Cardiac septum (tissue), 1 donor: Measurements from ENCODE around the gene SIRPA. TPM values are rescaled to one million over a fixed set of nuclear protein-coding genes. Genes with fewer than 3 reads are reported as not detected.
A peak's percentile ranks its signal among the peaks of the same experiment; 100 is the strongest.

Experiments
- DNase-seq: peaks from one replicate; pipeline ENCODE4 v3.0.0-alpha.2; 2020; ENCODE audit warnings: low spot score
- intact Hi-C: fragments of 100-400 bp; cut with DNase I; formaldehyde crosslinking; loops from one replicate; pipeline ENCODE4 v1.14.0; 2022
- total RNA-seq: library from RNA; stranded (reverse); fragmentation: NEBNext Ultra II Directional; extraction: Animal tissue kit (Norgen Biotek cat#: 25700); gene quantifications from one replicate; pipeline ENCODE4 v1.2.1, GENCODE V29; 2021
- donor health status: DM: no; HTN: no; CAD: no.

The SIRPA gene
- total RNA-seq, 1 donor from 2014 or later = 45.8 TPM

DNA sequence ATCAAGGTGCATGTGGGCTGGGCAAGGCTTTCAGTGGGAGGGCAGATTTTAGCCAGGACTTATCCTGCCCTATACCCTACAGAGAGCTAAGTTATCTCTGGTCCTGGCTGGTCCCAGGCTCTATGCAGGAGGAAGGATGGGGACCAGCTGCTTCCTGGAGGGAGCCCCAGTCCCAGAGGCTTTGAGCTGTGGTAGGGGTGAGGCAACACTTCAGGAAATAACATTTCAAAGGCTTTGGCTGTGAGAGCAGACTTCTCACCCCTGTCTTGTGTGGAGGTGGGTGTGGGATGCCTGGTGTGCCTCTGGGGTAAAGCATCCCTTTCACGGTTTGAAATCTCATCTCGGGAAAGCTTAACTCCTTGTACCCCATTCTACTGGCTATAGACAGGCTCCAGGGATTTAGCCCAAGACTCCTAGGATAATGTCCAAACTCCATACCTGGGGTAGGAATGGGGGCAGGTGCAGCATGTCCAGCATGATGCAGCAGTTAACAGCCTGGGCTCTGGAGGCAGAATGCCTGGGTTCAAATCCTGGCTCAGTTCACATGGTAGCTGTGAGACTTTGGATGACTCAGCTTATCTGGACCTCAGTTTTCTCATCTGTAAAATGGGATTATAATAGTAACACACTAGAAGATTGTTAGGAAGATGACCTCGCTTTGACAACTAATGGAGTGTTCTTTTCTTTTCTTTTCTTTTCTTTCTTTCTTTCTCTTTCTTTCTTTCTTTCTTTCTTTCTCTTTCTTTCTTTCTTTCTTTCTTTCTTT is 27.5 kb upstream of the SIRPA start:
- DNase-seq = no peak
- intact Hi-C loops = no loop called here

DNA sequence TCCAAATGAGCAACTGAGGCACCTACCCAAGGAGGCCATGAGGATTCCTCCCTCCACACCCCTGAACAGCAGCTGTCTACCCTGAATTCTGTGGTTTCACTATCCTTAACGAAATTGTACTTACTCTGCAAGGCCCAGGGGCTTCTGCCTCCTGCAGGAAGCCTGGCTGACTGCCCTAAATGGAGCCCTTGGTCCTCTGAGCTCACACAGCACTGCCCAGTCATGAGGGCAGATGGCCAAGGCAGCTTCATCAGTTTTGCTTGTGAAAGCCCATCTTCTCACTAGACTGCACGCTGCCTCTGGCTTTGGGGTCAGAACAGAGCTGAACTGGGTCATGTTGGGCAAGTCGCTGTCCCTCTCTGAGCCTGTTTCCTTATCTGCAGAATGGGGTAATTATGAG is 26.4 kb upstream of the SIRPA start:
- DNase-seq = no peak
- intact Hi-C loops = no loop called here

DNA sequence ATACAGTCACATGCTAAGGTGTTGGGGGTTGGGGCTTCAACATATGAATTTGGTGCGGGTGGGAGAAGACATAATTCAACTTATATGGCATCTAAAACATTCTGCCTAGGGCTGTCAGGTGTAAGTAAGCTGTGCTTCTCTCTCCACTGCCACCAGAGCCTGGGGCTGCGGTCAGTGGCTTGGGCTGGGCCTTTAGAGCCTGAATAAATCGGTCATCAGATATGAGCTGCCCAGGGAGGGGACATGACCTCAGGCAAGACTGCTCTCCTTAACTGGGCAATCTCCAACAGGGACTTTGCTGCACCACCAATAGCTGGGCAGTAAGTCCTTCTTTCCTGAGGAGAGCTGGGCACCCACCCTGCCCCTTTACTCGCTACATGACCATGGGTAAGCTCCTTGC is 24.9 kb upstream of the SIRPA start:
- no peak for DNase-seq
- intact Hi-C loops = no loop called here

DNA sequence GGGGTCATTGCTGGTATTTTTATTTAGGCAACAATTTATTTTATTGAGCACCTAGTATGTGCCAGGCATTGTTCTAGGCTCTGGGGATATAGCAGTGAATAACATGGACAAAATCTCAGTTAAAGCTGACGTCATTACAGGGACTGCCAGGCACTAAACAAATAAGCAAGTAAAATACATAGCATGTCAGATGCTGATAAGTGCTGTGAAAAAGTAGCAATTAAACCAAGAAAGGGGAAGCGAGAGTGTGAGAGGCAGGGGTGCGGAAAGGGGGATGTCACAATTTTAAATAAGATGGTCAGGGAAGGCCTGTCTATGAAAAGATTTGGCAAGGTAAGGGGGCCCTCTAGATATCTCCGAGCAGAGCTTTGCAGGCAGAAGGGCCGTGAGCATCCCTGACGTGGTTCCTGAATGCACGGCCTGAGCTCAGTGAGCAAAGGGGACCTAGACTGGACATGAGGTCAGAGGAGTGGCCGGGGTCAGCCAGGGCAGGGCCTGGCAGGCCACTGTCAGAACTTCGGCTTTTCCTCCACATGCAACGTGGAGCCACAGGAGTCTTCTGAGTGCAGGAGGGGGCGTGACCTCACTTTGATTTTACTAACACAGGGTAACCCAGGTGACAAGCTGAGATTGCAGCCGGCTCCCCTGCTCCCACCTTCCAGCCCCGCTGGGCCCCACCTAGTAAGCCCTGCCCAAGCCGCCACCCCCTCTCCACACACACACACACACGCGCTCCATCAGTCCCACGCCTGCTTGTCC is 24.2 kb upstream of the SIRPA start:
- DNase-seq = no peak
- intact Hi-C loops = no loop called here

DNA sequence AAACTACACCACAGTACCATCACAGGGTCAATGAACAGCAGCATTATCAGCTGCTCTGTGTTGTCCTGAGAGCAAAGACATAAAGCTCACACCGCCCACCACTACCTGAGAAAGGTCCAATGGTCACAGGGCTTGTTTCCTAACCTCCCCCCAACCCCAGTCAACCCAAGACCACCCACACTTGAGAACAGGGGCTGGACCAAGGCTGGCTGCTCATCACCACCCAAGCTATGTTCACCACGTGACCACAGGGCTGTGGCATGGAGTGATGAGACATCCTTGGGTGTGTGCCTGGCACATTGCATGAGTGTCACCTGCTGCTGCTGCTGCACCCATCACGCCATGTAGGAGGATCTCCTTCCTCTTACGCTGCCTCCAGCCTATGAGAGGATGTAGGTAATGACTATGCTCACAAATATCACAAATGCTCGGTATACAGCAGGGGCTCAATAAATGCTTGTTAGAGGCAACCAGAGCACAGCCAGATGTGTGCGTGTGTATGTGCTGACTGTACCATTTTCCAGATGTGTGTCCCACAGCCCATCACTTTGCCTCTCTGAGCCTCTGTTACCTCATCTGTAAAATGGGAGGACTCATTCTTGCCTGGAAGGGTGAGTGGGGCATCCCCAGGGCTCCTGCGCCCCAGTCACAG is 23.3 kb upstream of the SIRPA start:
- intact Hi-C loops = no loop called here
- no peak for DNase-seq

DNA sequence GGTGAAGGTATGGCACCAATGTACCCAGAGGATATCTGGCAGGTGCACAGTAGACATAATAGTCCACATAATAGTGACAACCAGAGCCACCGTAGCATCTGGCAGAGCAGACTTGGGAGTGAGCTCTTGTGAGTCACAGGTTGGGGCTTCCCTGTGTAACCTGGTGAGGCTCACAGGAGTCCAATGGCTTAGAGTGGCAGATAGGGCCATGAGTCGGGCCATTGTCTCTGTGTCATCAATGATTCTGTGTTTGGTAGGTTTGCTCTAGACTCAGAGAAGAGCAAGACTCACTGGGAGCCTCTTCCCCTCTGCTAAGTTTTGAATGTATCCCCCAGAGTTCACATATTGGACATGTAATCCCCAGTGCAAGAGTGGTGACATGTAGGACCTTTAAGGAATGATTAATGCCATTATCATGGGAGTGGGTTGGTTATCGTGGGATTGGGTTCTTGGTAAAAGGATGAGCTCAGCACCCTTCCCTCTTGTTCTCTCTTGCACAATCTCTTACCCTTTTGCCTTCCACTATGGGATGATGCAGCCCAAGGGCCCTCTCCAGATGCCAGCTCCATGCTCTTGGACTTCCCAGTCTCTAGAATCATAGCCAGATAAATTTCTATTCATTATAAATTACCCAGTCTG is 22.6 kb upstream of the SIRPA start:
- no peak for DNase-seq
- intact Hi-C loops = no loop called here

DNA sequence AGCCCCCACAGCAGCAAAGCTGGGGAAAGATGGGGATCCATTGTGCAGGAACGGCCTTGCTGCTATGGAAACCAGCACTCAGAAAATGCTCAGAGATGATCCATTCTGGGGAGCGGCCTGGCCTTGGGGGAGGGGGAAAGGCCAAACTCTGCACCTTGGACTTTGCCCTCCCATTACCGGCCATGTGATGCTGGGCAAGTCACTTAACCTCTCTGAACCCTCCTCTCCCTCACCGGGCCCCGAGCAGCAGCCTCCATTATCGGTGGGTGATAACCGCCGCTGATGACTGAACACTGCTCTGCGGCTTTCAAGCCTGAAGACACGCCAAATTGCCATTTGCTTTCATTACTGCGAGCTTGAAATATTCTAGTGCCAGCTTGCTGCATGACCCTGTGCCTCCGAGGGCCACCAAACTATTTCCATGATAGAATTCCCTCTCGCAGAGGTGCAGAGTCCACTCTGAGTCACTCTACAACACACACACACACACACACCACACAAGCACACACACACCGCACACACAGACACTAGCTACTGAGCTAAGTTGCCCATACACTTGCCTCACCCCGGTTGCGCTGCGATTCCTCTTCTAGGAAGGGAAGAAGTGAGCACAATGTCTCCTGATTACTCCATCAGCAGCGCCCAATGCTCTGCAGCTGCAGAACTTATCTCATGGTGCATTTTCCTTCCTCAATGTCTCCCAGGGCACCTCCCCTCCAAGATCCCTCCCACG is 20.6 kb upstream of the SIRPA start:
- DNase-seq = peak; percentile 87
- intact Hi-C loops = no loop called here

DNA sequence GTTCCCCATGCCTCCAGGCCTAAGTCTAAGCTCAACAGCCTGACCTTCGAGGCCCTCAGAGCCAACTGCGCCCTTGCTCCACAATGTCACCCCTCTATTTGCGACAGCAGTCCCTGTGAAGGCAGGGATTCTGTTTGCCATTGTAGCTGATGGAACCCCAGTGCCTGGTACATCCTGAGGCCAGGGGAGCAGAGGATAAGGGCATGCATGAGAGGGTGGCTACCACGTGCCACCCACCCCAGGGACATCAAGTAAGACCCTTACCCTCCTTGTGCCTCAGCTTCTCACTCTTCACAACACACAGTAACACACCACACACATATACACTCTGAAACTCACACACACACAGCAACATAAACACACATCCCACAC is 20.0 kb upstream of the SIRPA start:
- intact Hi-C loops = no loop called here
- DNase-seq = no peak

DNA sequence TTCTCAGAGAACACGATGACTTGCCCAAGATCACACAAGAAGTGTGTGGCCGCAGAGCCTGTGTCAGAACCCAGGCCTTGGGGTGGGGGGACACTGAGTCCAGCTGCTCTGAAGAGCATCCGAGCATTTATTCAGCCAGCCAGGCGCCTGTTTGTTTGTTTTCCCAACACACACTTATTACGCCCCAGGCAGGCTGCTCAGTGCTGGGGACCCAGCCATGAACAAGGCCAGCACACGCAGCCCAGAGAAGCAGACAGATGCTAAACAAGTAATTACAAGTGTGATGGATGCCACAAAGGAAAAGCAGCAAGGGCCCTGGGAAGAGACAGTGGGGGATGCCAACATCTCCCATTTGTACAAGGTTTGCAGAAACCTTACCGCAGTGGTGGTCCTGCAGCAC is 19.4 kb upstream of the SIRPA start:
- DNase-seq = no peak
- intact Hi-C loops = no loop called here

DNA sequence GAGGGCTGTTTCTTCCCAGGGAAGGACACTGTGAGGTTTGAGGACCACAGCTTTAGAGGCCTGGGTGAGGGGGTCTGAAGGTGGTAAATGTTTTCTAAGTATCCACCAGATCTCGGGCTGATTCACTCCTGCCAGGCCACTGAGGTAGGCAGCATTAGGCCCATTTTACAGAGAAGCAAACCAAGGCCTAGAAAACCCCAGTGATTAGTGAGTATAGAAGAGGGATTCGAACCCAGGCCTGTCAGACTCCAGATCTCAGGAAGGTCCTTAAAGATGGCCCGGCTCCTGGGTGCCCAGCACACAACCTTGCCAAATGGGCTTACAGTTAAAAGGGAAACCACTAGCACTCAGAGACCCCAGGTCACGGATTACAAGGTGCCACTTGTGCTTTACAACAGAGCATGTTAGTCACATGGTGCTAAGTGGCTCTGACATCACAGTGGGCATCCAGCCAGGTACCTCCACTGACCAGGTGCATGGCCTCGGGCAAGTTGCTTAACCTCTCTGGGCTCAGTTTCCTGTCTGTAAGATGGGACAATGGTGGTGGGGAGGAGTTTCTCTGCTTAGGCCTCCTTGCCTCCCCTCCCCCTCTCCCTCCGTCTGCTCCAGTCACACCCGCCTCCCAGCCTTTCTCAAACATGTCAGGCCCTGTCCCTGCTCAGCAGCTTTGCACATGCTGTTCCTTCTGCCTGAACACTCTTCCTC is 18.8 kb upstream of the SIRPA start:
- intact Hi-C loops = no loop called here
- DNase-seq = no peak

DNA sequence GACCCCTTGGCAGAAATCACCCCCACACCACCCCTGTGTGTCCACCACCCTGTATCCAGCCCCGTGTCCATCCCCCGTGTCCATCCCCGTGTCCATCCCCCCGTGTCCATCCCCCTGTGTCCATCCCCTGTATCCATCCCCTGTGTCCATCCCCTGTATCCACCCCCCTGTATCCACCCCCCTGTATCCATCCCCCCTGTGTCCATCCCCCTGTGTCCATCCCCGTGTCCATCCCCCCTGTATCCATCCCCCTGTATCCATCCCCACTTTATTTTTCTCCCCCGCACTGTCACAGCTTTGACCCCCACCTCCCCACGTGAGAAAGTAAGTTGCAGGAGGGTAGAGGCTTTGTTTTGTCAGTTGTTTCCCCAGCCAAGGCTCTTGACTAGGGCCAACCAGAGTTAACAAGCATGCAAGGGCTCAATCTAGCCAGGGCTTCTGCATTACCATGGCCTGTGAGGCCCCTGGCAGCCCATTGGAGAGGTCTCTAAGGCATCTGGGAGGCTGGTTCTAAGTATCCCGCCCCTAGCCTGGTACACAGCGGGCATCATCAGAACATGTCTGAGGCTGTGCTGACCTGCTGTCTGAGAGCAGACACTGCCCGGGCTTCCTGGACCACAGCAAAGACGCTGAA is 18.1 kb upstream of the SIRPA start:
- intact Hi-C loops = no loop called here
- no peak for DNase-seq

DNA sequence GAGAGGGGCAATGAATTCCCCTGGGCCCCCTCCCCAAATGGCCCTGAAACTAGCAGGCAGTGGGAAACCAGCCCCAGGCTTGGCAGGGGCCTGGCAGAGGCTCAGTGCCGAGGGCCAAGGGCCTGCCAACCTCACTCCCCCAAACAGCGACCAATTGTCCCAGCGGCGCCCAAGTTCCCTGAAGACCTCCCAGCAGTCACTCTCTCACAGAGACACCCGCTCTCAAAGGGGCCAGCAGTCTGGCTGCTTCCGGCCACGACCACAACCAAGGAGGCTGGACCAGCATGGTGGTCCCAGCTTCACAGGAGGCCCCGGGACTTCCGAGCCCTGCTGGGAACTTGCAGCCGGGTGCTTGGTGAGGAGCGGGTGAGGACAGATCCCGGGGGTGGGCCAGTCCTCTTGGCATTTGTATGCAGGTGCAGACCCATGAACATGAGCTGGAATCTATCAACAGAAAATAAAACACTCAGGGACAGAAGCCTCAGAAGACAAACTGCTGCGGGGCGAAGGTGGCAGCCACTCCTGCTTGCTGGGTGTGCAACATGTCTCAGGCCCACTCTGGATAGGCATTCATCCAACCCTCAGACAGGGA is 17.5 kb upstream of the SIRPA start:
- intact Hi-C loops = no loop called here
- DNase-seq = no peak

DNA sequence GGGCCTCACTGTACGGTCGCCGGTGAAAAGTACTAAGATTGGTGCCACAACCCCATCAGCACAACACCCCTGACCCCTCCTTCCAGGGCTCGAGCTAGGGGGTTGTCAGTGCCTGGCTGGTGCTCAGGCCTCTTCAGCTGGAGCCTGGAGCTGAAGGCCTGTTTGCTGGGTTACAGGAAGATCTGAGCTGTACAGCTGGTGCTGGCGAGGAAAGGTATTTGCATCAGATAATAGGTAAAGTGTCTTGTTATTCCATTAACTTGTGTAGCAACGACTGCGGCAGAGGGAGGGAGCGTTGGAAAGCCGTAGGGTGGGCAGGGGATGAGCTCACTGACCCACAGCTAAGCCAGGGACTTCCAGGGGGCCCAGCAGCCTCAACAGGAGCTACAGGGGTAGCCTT is 15.8 kb upstream of the SIRPA start:
- intact Hi-C loops = no loop called here
- DNase-seq = no peak

DNA sequence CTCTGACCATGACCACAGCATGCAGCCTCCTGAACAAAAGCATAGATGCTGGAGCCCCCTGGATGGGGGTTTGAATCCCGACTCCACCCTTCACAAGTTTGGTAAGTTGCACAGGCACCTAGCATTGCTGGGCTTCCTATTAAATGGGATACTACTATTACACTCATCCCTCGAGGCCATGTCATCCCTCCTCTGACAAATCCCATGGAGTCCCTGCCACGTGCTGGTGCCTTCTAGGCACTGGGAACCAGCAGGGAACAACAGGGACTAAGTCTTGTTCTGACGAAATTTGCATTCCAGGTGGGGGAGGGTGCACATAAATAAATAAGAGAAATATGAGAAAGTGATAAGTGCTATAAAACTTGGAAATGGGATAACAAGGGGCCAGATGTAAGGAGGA is 15.3 kb upstream of the SIRPA start:
- no peak for DNase-seq
- intact Hi-C loops = no loop called here

DNA sequence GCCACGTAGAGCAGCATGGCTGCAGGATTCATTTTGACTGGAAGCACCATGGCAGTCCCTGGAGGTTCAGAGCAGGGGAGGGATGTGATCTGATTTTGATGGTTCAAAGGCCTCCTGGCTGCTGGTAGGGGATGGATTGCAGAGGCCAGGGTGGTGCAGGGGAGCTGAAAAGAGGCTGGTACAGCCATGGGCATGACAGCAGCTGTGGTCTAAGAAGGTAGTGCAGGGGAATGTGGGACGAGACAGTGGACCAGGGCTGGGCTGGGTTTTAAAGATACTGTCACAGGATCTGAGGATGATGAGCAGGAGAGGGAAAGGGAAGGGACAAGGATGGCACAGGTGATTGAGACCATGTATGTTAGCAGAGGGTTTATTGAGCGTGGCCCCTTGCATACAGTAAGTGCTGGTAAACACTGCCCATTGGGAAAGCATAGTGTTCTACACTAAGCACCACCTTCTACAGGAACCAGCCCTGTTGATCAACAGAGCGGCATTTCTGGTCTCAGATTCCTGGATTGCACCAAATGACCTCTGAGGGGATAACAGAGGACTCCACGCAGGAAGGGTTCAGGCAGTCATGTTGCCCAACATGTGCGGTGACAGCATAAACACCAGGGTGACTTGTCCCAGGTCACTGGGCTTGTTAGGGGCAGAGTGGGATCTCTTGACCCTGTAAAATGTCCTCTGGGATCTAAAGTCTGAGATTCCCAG is 14.5 kb upstream of the SIRPA start:
- no peak for DNase-seq
- intact Hi-C loops = no loop called here

DNA sequence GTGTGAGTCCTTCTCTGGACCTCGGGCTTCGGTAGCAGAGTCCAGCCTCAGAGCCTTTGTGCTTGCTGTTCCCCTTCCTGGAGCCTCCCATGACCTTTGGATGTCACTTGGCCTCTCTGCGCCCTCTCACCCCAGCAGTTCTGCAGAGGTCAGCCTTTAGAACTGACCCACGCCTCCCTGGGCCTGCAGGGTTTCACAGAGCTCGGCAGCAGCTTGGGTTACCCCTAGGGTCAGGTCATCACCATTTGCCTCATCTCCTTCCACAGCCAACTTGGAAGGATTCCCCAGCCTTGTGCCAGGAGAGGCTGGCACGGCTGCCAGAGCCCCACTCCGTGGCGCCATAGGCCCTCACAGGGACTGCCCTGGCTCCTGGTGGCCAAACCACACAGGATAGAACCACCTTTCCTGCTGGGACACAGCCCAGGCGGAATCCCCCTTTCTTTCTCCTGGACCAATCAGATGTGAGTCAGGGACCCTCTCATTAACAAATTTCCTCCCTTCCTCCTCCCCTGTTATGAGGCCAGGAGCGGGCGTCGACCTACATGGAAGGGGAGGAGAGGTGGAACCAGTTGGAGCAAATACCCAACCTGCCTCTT is 13.9 kb upstream of the SIRPA start:
- no peak for DNase-seq
- intact Hi-C loops = no loop called here

DNA sequence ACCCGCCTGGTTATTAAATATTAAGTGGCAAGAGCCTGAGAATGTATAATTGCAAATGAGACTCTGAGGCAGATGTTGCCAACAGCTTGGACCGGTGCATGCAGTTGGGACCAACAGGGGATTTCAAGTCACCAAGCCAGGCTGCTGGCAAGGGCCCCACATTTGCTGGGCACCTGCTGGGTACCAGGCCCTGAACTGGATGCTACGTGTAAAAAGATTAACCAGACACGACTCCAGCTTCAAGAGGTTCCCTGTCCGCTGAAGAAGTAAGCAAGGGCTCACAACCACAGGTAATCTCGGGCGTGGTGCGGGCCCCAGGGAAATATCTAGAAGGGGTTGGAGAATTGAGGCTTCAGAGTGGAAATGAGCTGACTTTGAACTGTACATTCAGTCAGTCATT is 13.2 kb upstream of the SIRPA start:
- no peak for DNase-seq
- intact Hi-C loops = no loop called here
